Lung (tissue), 12 donors: Measurements from ENCODE around the gene ADAM17. TPM values are rescaled to one million over a fixed set of nuclear protein-coding genes. Genes with fewer than 3 reads are reported as not detected.

Experiments
- ATAC-seq: fragments of 200-7000 bp; cut with Tn5 transposase; one replicate; pipeline ENCODE4 v1.9.1; 2020; ENCODE audit warnings: moderate number of reproducible peaks; ENCODE audit not compliant: insufficient read depth, low FRiP score
- DNase-seq, 3 donors: peaks; one replicate each; pipeline ENCODE4 v3.0.0-alpha.2; 2013 to 2017
- H3K27ac ChIP-seq, 2 donors: one replicate each; pipeline ENCODE4 v1.5.1; 2013; ENCODE audit warnings: mild to moderate bottlenecking in 2 of 2, moderate library complexity in 2 of 2, control low read depth in 1 of 2, inconsistent platforms in 1 of 2, low read depth in 1 of 2, low read length in 1 of 2
- H3K27me3 ChIP-seq, 3 donors: one replicate each; pipeline ENCODE4 v1.5.1; 2013; ENCODE audit warnings: low read length in 2 of 3; ENCODE audit not compliant: control insufficient read depth in 3 of 3, insufficient read depth in 3 of 3
- H3K36me3 ChIP-seq, 4 donors: one replicate each; pipeline ENCODE4 v1.5.1; 2013; ENCODE audit warnings: low read length in 4 of 4, mild to moderate bottlenecking in 1 of 4, moderate library complexity in 1 of 4; ENCODE audit not compliant: control insufficient read depth in 4 of 4, insufficient read depth in 4 of 4
- H3K4me1 ChIP-seq, 5 donors: one replicate each; pipeline ENCODE4 v1.5.1; 2013; ENCODE audit warnings: low read length in 5 of 5, mild to moderate bottlenecking in 2 of 5, moderate library complexity in 1 of 5; ENCODE audit not compliant: control insufficient read depth in 5 of 5, insufficient read depth in 5 of 5
- H3K4me3 ChIP-seq: one replicate; pipeline ENCODE4 v1.5.1; 2013; ENCODE audit warnings: mild to moderate bottlenecking, control low read depth, moderate library complexity
- H3K9ac ChIP-seq, 2 donors: one replicate each; pipeline ENCODE4 v1.5.1; 2013; ENCODE audit warnings: low read length in 2 of 2, control low read depth in 1 of 2; ENCODE audit not compliant: insufficient read depth in 1 of 2
- H3K9me3 ChIP-seq, 4 donors: one replicate each; pipeline ENCODE4 v1.5.1; 2013; ENCODE audit warnings: low read length in 3 of 4, mild to moderate bottlenecking in 1 of 4, moderate library complexity in 1 of 4; ENCODE audit not compliant: control insufficient read depth in 4 of 4, insufficient read depth in 3 of 4
- CTCF ChIP-seq: IDR thresholded peaks from 2 replicates; pipeline ENCODE4 v1.5.1; 2012; ENCODE audit warnings: mild to moderate bottlenecking; ENCODE audit errors: control extremely low read depth, extremely low read depth
- WGBS, 2 donors: extraction: QIAGEN DNeasy Blood & Tissue Kit; methylation state at CpG; one replicate each; pipeline ENCODE4 v1.1.7; 2013; 5-methylcytosine and 5-hydroxymethylcytosine counted together
- polyA plus RNA-seq, 2 donors: library from polyadenylated mRNA; stranded (reverse); fragments of 200-250 nt; gene quantifications; one replicate each; pipeline ENCODE4 v1.2.1, GENCODE V29; 2013
- total RNA-seq, 2 donors: library from RNA; depleted of rRNA in 1 of 2; stranded (reverse); fragments of >200 nt in 1 of 2; gene quantifications; one replicate each; pipeline ENCODE4 v1.2.1, GENCODE V29; 2014 to 2021
- donor health status: control.
- donor health status: control.
- donor health status: Bipolar disorder and iron deficiency.
- donor health status: healthy.
- donor health status: DM: yes; HTN: yes; CAD: no.

Gene ADAM17
- total and polyA plus RNA-seq, 4 donors: 16.8 to 56.1 (median 41.2) TPM

GRCh38 chr2:9478526-9478925 is 77.1 kb downstream of the ADAM17 start:
- Histone ChIP-seq H3K9me3 (no peaks in the 10 kb centered on the region), H3K4me3 (no peak overlapping the region), H3K36me3 (peaks cover 10 to 29% (median 22%) of the 10 kb centered on the region in 4 donors), H3K27ac (no peak overlapping the region), H3K27me3 (no peaks in the 10 kb centered on the region), H3K9ac (no peak overlapping the region), H3K4me1 (peaks cover 0 to 16% (median 7%) of the 10 kb centered on the region in 5 donors)
- 87 to 91% methylated on average over 3 of the region's 3 CpGs for WGBS, 2 donors
- no peak for ATAC-seq
- TF ChIP-seq CTCF: no peak
- no peak for DNase-seq

- Histone ChIP-seq H3K9me3 (no peaks in the 10 kb centered on the region), H3K4me3 (no peak overlapping the region), H3K36me3 (peaks cover 9 to 24% (median 19%) of the 10 kb centered on the region in 4 donors), H3K27ac (no peak overlapping the region), H3K27me3 (no peaks in the 10 kb centered on the region), H3K4me1 (peaks cover 0 to 17% (median 10%) of the 10 kb centered on the region in 5 donors), H3K9ac (no peak overlapping the region)
- DNase-seq: no peak
- no peak for ATAC-seq
- 85 to 93% methylated on average over 7 of the region's 7 CpGs for WGBS, 2 donors
- no peak for TF ChIP-seq CTCF
Measured at GRCh38 chr2:9477914-9478313, 77.7 kb downstream of the ADAM17 start.

- peak; percentile 89 for ATAC-seq
- Histone ChIP-seq H3K9ac (peak within 1 kb of the TSS; percentile 63 to 93), H3K36me3 (peaks cover 2 to 15% (median 6%) of the 10 kb centered on the region in 4 donors), H3K4me3 (peak within 1 kb of the TSS; percentile 90), H3K27me3 (no peaks in the 10 kb centered on the region), H3K9me3 (no peaks in the 10 kb centered on the region), H3K4me1 (peaks cover 0 to 16% (median 10%) of the 10 kb centered on the region in 5 donors), H3K27ac (peak within 1 kb of the TSS; percentile 94 to 98)
- WGBS, 2 donors: 0 to 1% methylated on average over 40 to 91 of the region's 91 CpGs
- TF ChIP-seq CTCF: no peak
- peak; percentile 45 to 56 (median 51) for DNase-seq
Measured at GRCh38 chr2:9474361-9475057, 81.1 kb downstream of the ADAM17 start, which contains the start of gene IAH1. Gene IAH1, plus strand, starts transcription at chr2:9474551. Its CDS starts 16 bp downstream, at chr2:9474567.
